Coronary artery (tissue), 2 donors: Measurements from ENCODE around the gene ARHGAP18.

Experiments
- DNase-seq: peaks from one replicate; pipeline ENCODE4 v3.0.0-alpha.2; 2017; ENCODE audit warnings: low spot score
- H3K27ac ChIP-seq, 2 donors: fragments of 200-600 bp; sonication (generic); one replicate each; pipeline ENCODE4 v1.5.1; 2016 to 2019
- H3K4me3 ChIP-seq: fragments of 200-600 bp; sonication (generic); 2 replicates; pipeline ENCODE4 v1.5.1; 2016; ENCODE audit warnings: mild to moderate bottlenecking, moderate library complexity
- TF ChIP-seq, protein P1 (sequence below): fragments of 200-600 bp; sonication (generic); IDR thresholded peaks from one replicate; pipeline ENCODE4 v1.5.1; 2019; ENCODE audit warnings: antibody characterized with exemption

Gene ARHGAP18, protein sequence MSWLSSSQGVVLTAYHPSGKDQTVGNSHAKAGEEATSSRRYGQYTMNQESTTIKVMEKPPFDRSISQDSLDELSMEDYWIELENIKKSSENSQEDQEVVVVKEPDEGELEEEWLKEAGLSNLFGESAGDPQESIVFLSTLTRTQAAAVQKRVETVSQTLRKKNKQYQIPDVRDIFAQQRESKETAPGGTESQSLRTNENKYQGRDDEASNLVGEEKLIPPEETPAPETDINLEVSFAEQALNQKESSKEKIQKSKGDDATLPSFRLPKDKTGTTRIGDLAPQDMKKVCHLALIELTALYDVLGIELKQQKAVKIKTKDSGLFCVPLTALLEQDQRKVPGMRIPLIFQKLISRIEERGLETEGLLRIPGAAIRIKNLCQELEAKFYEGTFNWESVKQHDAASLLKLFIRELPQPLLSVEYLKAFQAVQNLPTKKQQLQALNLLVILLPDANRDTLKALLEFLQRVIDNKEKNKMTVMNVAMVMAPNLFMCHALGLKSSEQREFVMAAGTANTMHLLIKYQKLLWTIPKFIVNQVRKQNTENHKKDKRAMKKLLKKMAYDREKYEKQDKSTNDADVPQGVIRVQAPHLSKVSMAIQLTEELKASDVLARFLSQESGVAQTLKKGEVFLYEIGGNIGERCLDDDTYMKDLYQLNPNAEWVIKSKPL

DNA sequence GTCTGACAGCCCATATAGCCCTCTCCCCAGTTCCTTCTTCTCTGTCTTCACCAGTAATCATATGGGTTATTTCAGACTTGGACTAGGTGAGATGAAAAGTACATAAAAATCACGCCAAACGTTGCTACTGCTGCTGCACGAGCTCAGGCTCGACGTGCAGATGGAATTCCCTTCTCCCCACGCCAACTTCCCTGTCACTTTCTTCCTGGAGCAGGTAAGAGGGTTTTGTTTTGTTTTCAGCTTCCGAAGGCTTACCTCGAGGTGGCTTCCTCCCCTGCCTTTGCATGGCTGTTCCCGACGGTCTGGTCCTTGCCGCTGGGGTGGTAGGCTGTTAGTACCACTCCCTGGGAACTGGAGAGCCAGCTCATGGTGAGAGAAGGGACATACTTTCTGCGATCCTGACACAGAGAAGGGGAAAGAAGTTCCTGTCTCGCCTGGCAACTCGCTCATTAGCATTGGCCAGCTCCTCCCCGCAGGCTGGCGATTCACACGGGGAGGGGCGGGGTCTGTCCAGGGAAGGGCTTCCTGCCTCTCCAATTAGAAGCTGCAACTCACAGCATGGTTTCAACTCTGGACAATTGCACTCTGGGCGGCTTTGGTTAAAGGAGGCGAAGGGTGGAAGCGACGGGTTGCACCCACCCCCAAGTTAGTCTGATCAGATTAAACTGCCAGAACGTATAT, at the start of gene ARHGAP18:
Gene ARHGAP18 (minus strand): TSS at position 409 of the 681 bp plus-strand sequence. CDS start 41 bp downstream, at position 368.
- TF ChIP-seq, protein P1, sequence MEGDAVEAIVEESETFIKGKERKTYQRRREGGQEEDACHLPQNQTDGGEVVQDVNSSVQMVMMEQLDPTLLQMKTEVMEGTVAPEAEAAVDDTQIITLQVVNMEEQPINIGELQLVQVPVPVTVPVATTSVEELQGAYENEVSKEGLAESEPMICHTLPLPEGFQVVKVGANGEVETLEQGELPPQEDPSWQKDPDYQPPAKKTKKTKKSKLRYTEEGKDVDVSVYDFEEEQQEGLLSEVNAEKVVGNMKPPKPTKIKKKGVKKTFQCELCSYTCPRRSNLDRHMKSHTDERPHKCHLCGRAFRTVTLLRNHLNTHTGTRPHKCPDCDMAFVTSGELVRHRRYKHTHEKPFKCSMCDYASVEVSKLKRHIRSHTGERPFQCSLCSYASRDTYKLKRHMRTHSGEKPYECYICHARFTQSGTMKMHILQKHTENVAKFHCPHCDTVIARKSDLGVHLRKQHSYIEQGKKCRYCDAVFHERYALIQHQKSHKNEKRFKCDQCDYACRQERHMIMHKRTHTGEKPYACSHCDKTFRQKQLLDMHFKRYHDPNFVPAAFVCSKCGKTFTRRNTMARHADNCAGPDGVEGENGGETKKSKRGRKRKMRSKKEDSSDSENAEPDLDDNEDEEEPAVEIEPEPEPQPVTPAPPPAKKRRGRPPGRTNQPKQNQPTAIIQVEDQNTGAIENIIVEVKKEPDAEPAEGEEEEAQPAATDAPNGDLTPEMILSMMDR, result no peak
- peak; percentile 94 for DNase-seq
- Histone ChIP-seq H3K4me3 (peak within 1 kb of the TSS; percentile 77), H3K27ac (peak within 1 kb of the TSS; percentile 73 to 88)

DNA sequence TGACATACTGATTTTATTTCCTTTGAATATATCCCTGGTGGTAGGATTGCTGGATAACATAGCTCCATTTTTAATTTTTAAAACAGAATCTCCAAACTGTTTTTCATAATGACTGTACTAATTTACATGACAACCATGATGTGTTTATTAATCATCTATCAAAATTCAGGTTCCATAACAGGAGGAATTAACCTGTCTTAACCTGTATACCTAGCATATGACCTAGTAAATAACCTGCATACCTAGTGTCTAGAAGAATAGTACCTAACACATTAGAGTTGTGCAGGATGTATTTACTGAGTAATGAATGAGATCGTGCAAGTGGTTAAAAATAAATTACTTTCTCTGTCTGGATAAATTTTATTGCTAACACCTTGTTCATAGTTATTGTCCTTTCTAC, 45.8 kb upstream of the ARHGAP18 start:
- H3K27ac ChIP-seq, result no peak overlapping the region
- no peak overlapping the region for H3K4me3 ChIP-seq
- no peak for DNase-seq
- TF ChIP-seq, protein P1, result no peak

DNA sequence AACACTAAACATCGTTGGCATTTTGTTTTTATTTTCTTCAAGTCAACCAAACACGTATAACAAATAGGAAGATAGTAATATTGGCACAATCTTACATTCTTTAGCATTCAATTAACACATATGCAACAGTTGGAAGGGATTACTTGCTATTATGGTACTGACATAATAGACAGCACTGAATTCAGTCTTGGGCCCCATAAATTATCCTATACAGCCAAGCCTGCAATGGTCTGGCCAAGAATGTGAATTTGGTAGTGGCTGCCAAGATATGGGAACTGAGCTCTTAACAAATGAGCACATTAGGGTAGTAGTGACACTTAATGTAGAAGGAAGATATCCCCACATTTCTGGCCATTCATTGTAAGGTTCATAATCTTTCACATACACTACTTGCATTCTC, 44.8 kb upstream of the ARHGAP18 start:
- Histone ChIP-seq H3K27ac (no peak overlapping the region), H3K4me3 (no peak overlapping the region)
- no peak for DNase-seq
- TF ChIP-seq, protein P1, result no peak

DNA sequence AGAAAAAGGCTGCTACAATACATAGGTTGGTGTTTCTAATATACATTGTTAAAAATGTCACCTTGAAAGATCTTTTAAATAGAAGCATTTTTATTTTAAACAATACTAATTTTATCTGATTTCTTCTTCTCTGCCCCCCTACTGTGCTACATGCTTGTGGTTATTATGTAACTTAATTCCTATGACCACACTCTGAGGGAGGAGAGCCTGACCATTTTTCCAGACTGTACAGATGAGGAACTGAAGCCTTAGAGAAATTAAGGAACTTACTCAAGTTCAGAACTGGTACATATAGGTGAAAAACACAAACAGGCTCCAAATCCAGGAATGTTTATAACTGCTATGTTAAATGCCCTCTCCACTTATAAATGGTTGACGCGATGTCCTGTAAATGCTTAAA, 43.4 kb upstream of the ARHGAP18 start:
- Histone ChIP-seq H3K4me3 (no peak overlapping the region), H3K27ac (no peak overlapping the region)
- TF ChIP-seq, protein P1, result no peak
- no peak for DNase-seq

DNA sequence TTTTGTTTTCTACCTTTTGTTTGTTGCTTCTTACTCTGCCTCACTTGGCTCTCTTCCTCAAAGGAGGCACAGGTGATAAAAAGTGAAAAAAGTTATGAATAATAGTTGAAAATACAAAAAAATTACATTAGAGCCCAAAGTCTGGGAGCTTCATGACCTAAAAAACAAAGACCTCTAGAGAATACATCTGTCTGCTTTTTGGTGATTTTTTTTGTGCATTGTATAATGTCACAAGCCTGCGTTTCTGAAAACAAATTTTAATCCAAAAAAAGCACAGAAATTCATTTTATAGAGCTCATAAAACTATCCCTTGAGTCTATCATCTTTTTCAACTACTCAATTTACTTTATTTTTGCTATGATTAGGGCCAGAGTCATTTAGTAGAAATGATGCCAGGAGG, 41.4 kb upstream of the ARHGAP18 start:
- Histone ChIP-seq H3K27ac (no peak overlapping the region), H3K4me3 (no peak overlapping the region)
- TF ChIP-seq, protein P1, result no peak
- DNase-seq, result no peak

DNA sequence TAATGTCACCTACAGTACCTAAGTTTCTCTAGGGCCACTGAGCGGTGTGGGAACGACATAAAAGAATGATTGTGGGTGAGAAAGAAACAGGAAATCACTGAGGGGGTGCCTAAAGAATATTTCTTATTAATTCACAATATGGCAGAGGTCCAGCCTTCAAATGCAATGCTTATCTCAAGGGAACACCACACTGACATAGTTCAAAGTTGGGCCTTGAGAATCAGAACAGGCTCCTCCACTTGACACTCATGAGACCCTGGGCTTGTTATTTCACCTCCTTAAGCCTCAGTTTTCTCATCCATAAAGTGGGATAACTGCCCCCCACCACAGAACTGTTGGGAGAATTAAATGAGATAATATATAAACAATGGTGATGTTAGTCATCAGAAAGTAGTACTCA, 40.4 kb upstream of the ARHGAP18 start:
- H3K27ac ChIP-seq, result no peak overlapping the region

More for the DNA sequence above, 40.4 kb upstream of the ARHGAP18 start:
- H3K4me3 ChIP-seq, result no peak overlapping the region
- DNase-seq, result no peak
- TF ChIP-seq, protein P1, result no peak
